ENCODE data around the gene ZC3H12A. TPM values are rescaled to one million over a fixed set of nuclear protein-coding genes. Genes with fewer than 3 reads are reported as not detected.
A peak's percentile ranks its signal among the peaks of the same experiment; 100 is the strongest.

Gene ZC3H12A
- total and polyA plus RNA-seq, 7 donors: 7.4 to 72.4 (median 14.4) TPM

DNA sequence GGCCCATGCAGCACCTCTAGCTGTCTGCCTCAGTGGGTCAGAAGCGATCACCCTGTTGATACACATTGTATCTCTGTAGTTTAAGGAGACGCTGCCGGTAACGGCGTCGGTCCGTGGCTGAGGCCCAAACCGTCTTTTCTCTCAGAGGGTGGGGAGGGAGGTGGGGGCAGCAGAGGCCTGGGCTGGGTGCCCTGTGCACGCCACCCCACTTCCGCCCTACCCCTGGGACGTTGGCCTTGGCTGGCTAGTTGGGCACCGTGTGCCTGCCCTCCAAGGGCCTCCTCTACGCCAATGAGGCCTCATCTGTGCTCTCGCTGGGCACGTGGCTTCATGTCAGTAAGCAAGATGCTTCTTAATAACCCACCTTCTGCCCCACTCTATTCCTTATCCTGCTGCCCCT, 9.4 kb downstream of the ZC3H12A start:
- peaks cover 20 to 51% (median 42%) of the 10 kb centered on the region in 4 donors for H3K36me3 ChIP-seq
- 83 to 90% methylated on average over 15 of the region's 15 CpGs for WGBS, 2 donors
- no peaks in the 10 kb centered on the region for H3K9me3 ChIP-seq
- DNase-seq: no peak
- no peak overlapping the region for H3K4me3 ChIP-seq
- no peaks in the 10 kb centered on the region for H3K27me3 ChIP-seq
- peaks cover 0 to 53% (median 46%) of the 10 kb centered on the region in 4 donors for H3K4me1 ChIP-seq
- intact Hi-C loops (cut with DNase I): no loop called here
- no peak for TF ChIP-seq POLR2AphosphoS5 (IDR thresholded peaks at IDR 0.05)
- no peak for TF ChIP-seq EP300 (IDR thresholded peaks at IDR 0.05)
- no peak for TF ChIP-seq POLR2A (IDR thresholded peaks at IDR 0.05)
- TF ChIP-seq, protein P1, sequence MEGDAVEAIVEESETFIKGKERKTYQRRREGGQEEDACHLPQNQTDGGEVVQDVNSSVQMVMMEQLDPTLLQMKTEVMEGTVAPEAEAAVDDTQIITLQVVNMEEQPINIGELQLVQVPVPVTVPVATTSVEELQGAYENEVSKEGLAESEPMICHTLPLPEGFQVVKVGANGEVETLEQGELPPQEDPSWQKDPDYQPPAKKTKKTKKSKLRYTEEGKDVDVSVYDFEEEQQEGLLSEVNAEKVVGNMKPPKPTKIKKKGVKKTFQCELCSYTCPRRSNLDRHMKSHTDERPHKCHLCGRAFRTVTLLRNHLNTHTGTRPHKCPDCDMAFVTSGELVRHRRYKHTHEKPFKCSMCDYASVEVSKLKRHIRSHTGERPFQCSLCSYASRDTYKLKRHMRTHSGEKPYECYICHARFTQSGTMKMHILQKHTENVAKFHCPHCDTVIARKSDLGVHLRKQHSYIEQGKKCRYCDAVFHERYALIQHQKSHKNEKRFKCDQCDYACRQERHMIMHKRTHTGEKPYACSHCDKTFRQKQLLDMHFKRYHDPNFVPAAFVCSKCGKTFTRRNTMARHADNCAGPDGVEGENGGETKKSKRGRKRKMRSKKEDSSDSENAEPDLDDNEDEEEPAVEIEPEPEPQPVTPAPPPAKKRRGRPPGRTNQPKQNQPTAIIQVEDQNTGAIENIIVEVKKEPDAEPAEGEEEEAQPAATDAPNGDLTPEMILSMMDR (IDR thresholded peaks at IDR 0.05): no peak
- peak overlapping the region in 3 of 4 donors; percentile 72 to 79 (median 75) for H3K27ac ChIP-seq

DNA sequence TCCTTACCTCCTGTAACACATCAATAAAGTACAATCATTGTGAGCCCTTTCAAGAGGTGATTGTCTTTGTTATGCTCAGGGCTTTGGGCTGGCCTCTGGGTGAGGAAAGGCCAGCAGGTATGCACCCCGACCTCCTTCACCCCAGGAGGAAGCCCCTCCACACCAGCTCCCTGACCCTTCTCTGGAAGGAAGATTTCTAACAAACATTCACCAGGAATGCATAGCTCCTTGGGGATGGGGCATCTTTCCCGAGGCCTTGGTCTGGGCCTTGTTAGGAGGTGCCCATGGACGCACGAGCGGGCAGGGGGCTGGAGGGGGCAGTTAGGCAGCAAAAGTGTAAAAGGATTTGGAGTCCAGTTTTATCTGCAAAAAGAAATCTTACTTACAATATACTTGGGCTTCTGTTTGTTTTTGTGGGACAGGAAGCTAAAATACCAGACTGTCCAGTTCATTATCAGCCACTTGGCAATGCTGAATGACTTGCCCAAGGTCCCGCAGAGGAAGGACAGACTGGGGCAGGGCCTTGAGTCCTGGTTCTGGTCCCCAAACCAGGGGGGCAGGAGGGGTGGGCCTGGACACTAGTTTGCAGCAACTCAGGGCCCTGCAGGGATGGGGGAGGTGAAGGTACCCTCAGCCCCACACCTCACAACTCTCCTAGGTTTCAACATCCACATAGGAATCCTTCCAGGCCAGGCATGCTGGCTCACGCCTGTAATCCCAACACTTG, 10.1 kb downstream of the ZC3H12A start:
- intact Hi-C loops (cut with DNase I): no loop called here
- Histone ChIP-seq H3K27ac (peak overlapping the region; percentile 72 to 79 (median 76)), H3K4me3 (no peak overlapping the region), H3K27me3 (no peaks in the 10 kb centered on the region), H3K9me3 (no peaks in the 10 kb centered on the region), H3K4me1 (peaks cover 0 to 46% (median 39%) of the 10 kb centered on the region in 4 donors), H3K36me3 (peaks cover 20 to 58% (median 42%) of the 10 kb centered on the region in 4 donors)
- no peak for DNase-seq
- TF ChIP-seq EP300 (IDR thresholded peaks at IDR 0.05) (no peak), POLR2AphosphoS5 (IDR thresholded peaks at IDR 0.05) (no peak), POLR2A (IDR thresholded peaks at IDR 0.05) (no peak)
- TF ChIP-seq, protein P1 (IDR thresholded peaks at IDR 0.05): no peak
- WGBS, 2 donors: 72 to 81% methylated on average over 7 of the region's 7 CpGs

DNA sequence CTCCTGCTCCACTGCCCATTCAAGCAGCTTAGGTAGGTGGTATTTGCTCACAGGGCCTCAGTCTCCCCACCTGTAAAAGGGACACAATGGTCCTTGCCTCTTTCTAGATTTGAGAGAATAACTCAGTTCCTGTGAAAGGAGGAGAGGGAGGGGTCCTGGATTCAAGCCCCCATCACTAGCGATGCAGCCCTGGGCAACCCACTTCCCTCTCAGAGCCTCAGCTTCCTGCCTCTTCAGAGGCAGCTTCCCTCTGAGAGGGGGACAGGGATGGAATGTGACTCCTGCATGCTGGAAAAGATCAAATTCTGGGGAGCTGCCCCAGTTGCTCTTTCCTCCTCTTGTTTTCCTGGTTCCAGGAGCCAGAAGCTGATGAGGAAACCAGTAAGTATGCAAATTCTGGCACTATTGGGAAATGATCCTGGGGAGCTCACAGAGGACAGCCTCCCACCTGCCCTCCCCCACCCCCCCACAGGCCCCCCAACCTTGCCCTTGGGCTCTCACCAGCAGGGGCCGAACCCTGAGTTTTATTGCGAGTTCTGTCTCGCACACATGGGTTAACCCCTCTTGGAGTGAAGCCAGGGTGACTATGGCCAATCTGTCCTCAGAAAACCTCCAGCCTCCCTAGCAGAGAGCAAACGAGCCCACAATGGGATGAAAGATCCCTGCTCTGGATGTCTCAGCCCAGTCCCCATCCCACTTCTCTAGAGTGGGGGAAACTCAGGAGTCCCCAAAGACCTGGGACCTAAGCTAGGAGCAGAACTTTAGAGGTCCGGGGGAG, 11.7 kb downstream of the ZC3H12A start:
- no peak for DNase-seq
- no peak overlapping the region for H3K4me3 ChIP-seq
- H3K27me3 ChIP-seq: no peaks in the 10 kb centered on the region
- TF ChIP-seq POLR2AphosphoS5 (IDR thresholded peaks at IDR 0.05) (no peak), EP300 (IDR thresholded peaks at IDR 0.05) (no peak), POLR2A (IDR thresholded peaks at IDR 0.05) (no peak)
- TF ChIP-seq, protein P1 (IDR thresholded peaks at IDR 0.05): no peak
- H3K4me1 ChIP-seq: peaks cover 0 to 34% (median 28%) of the 10 kb centered on the region in 4 donors
- no peaks in the 10 kb centered on the region for H3K9me3 ChIP-seq
- WGBS, 2 donors: 38 to 55% methylated on average over 6 of the region's 6 CpGs
- peaks cover 20 to 63% (median 42%) of the 10 kb centered on the region in 4 donors for H3K36me3 ChIP-seq
- intact Hi-C loops (cut with DNase I): no loop called here
- H3K27ac ChIP-seq: peak overlapping the region; percentile 72 to 79 (median 76)

DNA sequence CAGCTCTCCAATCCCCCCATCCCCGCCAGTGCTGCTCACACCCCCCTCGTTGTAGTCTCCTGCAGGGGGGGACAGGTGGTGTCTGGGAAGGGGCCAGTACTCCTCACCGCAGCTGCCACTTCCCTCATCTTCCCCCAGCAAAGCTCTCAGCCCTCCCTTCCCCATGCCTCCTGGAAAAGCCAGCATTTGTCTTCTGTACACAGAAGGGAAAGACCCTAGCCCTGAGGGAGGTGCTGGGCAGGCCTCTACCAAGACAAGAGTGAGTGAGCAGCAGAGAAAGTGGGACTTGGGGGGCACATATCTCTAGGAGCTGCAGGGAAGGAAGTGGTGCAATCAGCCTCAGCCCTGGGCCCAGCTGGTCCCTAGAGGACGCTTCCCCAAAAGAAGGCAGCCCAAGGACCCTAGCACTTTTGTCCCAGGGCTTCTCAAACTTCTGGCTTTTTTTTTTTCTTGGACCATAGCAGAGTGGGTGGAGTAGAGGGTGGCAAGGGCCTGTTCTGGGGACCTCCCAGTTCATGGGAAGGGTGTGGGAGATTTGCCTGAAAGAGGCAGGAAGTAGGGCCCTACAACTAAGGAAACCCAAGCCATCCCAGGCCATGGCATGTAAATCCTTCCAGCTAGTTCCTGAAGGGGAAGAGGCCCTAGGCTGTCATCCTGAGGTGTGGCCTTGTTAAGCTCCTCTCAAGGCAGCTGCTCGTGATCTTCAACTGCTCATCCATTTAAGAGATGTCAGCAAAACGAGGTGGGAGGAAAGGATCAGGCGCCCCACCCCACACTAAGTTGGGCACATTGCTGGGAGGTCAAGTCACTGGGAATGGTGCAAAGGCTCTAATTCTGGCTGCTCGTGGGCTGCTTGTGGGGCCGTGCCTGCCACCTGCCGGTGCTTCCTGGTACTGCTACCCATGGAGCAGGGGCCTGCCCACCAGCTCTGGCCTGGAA, 12.6 kb downstream of the ZC3H12A start:
- intact Hi-C loops (cut with DNase I): loop anchor here (1.0 kb wide), 1 partner anchor 32 kb away; no protein-coding TSS in a partner anchor
- peaks cover 0 to 34% (median 28%) of the 10 kb centered on the region in 4 donors for H3K4me1 ChIP-seq
- H3K9me3 ChIP-seq: no peaks in the 10 kb centered on the region
- peak; percentile 90 for DNase-seq
- 20 to 26% methylated on average over 10 of the region's 10 CpGs for WGBS, 2 donors
- H3K27me3 ChIP-seq: no peaks in the 10 kb centered on the region
- no peak for TF ChIP-seq POLR2A (IDR thresholded peaks at IDR 0.05)
- TF ChIP-seq, protein P1 (IDR thresholded peaks at IDR 0.05): peak; percentile 95 to 99 (median 98)
- peak in 3 of 4 donors; percentile 14 to 27 (median 15) for TF ChIP-seq POLR2AphosphoS5 (IDR thresholded peaks at IDR 0.05)
- no peak overlapping the region for H3K4me3 ChIP-seq
- H3K27ac ChIP-seq: peak overlapping the region; percentile 72 to 79 (median 76)
- H3K36me3 ChIP-seq: peaks cover 24 to 63% (median 38%) of the 10 kb centered on the region in 4 donors

All from sigmoid colon (tissue), 7 donors.